Breast epithelium (tissue), 3 donors: ENCODE measurements around the gene C16orf96.

ENCODE experiments used
- CTCF ChIP-seq, 3 donors: fragments of 450-650 bp; IDR thresholded peaks; one replicate each; pipeline ENCODE4 v1.5.1; 2016 to 2017; ENCODE audit warnings: antibody characterized with exemption in 3 of 3, mild to moderate bottlenecking in 3 of 3, moderate library complexity in 3 of 3
- POLR2A ChIP-seq: fragments of 450-650 bp; IDR thresholded peaks from one replicate; pipeline ENCODE4 v1.6.1; 2016; ENCODE audit warnings: antibody characterized with exemption, mild to moderate bottlenecking, moderate library complexity
- POLR2AphosphoS5 ChIP-seq, 3 donors: sonication (generic); formaldehyde crosslinking; IDR thresholded peaks; one replicate each; pipeline ENCODE4 v1.6.1; 2017; ENCODE audit warnings: antibody characterized with exemption in 3 of 3

- TF ChIP-seq POLR2A (no peak), CTCF (IDR thresholded peaks at IDR 0.05) (no peak), POLR2AphosphoS5 (IDR thresholded peaks at IDR 0.05) (no peak)
Measured at GRCh38 chr16:4510747-4511426, 45.3 kb upstream of the C16orf96 start.
